GM21515 (cell line): ENCODE measurements around the gene TMBIM1.

Experiments
- ATAC-seq: cut with Tn5 transposase; IDR thresholded peaks from one replicate; pipeline ENCODE4 v1.9.1; 2021; ENCODE audit not compliant: unreplicated experiment

The TMBIM1 gene

GRCh38 chr2:218259099-218259961, 33.0 kb downstream of the TMBIM1 start:
- no peak for ATAC-seq

DNA sequence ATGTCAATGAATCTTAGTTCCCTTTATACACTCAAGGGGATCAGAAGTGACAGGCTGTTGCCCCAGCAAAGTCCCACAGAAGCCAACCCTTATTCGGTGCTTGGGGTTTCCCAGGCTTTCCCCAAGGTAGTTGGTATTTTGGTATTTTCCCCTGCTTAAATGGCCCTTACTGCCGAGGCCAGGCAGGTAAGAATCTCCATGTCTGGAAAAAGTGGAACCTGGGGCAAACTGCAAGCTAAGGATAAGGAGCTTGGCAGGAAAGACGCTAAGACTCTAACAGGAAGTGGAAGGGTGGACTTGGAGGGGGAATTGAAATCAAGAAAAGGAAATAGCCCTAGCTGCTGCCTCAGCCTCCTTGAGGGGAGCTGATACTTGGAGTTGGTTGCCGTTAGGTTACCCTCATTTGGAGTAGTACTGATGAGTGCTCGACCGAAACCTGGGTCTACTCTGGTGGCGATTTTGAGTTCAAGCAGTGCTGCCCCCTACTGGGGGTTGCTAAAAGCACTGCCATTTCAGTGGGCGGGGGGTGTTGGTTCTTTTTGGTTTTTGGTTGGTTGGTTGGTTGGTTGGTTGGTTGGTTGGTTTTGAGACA, 34.8 kb downstream of the TMBIM1 start:
- ATAC-seq: peak; percentile 68

DNA sequence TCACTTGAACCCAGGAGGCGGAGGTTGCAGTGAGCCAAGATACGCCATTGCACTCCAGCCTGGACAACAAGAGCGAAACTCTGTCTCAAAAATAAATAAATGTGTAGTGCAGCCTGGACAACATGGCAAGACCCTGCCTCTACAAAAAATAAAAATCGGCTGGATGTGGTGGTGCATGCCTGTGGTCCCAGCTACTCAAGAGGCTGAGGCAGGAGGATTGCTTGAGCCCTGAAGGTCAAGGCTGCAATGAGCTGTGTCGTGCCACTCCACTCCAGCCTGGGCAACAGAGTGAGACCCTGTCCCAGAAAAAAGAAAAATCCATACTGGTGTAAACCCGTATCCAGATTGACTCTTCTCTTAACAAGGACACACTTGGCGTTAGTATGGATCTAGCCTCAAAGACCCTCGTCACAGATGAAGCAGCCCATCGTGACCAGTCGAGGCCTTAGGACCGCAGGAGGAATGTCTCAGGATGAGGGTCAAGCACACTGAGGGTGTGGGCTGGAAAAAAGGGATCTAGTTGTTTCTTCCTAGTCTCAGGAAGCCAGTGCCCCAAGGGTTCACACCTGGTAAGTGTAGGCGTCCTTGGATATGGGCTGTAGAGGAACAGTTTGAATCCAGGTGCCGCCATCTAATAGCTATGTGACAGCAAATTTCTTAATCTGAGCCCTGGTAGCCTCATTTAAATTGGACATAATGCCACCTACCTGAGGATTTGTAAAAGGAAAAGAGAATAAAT, 35.5 kb downstream of the TMBIM1 start:
- ATAC-seq: no peak

DNA sequence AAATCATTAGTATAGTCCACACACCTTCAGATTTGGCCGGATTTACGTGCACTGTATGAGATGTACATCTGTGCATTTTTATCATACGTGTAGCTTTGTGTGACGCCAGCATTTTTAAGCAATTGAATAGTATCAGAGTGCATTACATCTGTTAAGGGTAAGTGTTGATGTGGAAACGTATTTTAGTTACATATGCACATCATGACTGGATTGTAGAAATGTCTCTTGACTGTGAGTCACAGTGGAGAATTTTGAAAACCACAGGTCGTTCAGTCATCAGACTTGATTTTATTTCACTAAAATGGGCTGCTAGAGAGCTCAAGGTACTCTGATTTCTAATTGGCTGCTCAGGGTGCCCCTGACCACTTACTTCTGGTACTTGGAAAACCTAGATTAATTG, 36.9 kb downstream of the TMBIM1 start:
- no peak for ATAC-seq

- ATAC-seq: no peak
Measured at GRCh38 chr2:218253232-218253625, 39.1 kb downstream of the TMBIM1 start.

DNA sequence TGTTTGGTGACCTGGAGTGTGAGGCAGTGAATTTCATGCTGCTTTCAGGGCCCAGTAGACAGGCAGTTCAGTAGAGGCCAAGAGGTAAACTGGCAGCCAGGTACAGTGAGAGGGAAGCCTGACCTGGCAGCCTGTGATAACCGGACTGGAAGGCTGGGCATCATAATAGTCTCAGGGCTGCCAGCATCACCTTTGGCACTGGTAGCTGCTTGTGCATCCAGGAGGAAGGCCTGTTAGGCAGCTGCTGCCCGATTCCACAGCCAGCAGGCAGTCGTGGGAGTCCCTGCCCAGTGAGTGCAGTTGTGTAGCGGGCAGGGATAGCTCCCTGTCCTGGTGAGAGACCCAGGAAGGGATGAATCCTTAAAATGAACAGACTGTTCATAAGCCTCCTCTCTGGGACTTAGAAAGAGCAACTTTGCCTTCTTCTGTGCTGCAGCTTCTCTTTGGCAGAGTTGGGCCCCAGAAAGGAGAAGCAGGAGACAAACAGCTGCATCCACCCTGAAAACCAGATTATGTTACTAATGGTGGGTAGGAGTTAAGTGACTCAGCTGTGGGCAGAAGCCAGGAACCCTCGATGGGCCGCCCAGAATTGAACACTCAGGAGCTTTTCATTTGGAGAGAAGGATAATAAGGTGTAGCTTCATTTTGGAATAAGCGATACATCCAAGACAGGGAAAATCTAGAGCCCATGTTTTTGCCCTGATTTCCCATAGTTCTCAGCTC, 39.6 kb downstream of the TMBIM1 start:
- ATAC-seq: no peak

GRCh38 chr2:218249691-218250090, 42.6 kb downstream of the TMBIM1 start:
- ATAC-seq: no peak

DNA sequence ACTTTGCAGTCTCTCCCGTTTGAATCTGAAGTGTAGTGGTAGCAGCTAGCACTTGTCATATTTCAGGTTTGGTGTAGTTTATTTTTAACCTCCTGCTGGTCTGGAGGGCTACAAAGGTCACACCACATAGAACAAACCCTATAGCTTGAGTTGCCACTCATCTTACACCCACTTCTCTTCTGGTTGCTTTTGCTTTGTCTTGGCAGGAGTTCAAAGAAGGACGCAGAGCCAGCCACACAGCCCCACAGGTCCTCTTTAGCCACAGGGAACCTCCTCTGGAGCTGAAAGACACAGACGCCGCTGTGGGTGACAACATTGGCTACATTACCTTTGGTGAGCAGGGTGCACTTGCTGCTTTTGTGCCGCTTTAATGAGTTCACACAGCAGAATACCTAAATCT, 47.1 kb downstream of the TMBIM1 start:
- no peak for ATAC-seq

- no peak for ATAC-seq
Measured at GRCh38 chr2:218244665-218245064, 47.6 kb downstream of the TMBIM1 start.

- no peak for ATAC-seq
Measured at GRCh38 chr2:218244204-218244603, 48.1 kb downstream of the TMBIM1 start.

DNA sequence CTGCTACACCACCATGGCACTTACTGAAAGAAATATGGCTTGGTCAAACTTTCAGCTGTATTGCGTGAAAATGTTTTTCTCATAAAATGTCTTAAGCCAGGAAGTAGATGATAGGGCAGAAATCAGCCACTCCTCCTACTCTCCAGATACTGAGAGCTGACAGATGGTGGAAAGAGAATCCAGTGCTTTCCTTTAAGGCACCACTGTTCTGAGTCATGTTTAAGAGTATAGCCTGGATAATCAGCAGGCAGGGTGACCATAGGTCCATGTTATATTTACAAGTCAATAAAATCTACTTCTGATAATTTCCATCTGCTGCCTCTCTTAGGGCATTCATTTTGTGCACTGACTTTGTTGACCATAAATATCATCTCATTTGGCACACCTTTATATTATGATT, 53.4 kb downstream of the TMBIM1 start:
- ATAC-seq: no peak

DNA sequence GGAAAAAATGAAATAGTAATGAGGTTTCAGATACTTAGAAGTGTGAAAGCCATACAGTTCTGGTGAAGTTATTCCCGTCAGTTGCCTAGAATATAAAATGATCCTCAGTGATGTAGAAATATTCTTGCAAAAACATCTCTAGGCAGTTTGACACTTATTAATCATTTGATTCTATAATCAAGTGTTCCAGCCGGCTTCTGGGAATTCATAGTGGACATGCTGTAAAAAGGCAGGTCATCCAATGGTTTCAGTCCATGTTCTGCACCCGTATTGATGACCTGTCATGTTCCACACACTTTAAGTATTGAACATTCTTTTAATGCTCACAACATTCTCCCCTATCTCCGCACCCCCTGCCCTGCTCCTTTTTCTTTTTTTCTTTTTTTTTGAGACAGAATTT, 55.5 kb downstream of the TMBIM1 start:
- no peak for ATAC-seq

- ATAC-seq: no peak
Measured at GRCh38 chr2:218235017-218235416, 57.3 kb downstream of the TMBIM1 start.

GRCh38 chr2:218234521-218234920, 57.8 kb downstream of the TMBIM1 start:
- ATAC-seq: no peak

- no peak for ATAC-seq
Measured at GRCh38 chr2:218233543-218233942, 58.8 kb downstream of the TMBIM1 start.

- ATAC-seq: peak; percentile 51
Measured at GRCh38 chr2:218230882-218231281, 61.4 kb downstream of the TMBIM1 start.

DNA sequence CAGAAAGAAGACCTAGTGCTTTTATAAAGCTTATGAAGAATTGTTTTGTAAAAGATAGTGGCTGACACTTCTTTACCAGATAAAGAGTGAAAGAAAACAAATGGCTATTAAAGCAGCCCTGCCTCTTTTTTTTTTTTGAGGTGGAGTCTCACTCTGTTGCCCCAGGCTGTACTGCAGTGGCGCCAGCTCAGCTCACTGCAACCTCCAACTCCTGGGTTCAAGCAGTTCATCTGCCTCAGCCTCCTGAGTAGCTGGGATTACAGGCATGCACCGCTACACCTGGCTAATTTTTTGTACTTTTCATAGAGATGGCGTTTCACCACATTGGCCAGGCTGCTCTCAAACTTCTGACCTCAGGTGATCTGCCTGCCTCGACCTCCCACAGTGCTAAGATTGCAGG, 62.5 kb downstream of the TMBIM1 start:
- ATAC-seq: no peak

GRCh38 chr2:218229239-218229638, 63.1 kb downstream of the TMBIM1 start:
- peak; percentile 86 for ATAC-seq

DNA sequence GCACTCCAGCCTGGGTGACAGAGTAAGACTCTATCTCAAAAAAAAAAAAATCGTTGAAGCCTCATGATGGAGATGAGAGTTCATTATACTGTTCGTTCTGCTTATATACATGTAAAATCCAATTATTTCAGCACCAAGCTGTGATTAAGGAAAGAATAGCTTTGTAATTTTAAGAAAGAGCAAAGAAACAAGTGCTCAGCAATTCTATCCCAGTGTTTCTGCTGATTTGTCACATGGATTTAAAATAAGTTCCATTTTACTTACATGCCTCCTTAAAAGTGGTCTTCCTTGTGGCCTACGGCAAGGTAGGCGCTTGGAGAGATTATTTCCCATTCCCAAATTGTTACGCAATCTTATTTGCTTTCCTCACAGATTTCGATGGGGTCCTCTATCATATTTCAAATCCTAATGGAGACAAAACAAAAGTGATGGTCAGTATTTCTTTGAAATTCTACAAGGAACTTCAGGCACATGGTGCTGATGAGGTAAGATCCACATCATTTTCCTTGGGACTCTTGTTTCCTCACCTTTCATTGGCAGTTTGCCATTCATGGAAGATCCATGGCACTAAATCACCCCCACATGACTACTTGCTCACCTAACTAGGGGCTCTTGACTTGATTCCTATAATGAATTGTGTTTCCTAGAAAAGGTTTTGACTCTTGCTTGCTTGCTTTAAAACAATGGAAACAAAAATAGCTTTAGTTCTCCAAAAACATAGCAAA, 63.8 kb downstream of the TMBIM1 start:
- no peak for ATAC-seq

- ATAC-seq: no peak
Measured at GRCh38 chr2:218226903-218227302, 65.4 kb downstream of the TMBIM1 start.
